Ishikawa (cell line): Measurements from ENCODE around the gene SLC35A2.

ENCODE experiments used
- CEBPB ChIP-seq: IDR thresholded peaks from 2 replicates; pipeline ENCODE4 v1.6.1; 2012
- CREB1 ChIP-seq: IDR thresholded peaks from 2 replicates; pipeline ENCODE4 v1.6.1; 2012; ENCODE audit warnings: low read depth
- EGR1 ChIP-seq: IDR thresholded peaks from 2 replicates; pipeline ENCODE4 v1.6.1; 2012
- EP300 ChIP-seq: IDR thresholded peaks from 2 replicates; pipeline ENCODE4 v1.6.1; 2012; ENCODE audit warnings: borderline replicate concordance
- FOXM1 ChIP-seq: IDR thresholded peaks from 2 replicates; pipeline ENCODE4 v1.6.1; 2012; ENCODE audit warnings: low read depth, borderline replicate concordance
- NFIC ChIP-seq: IDR thresholded peaks from 2 replicates; pipeline ENCODE4 v1.6.1; 2012
- RAD21 ChIP-seq: IDR thresholded peaks from 2 replicates; pipeline ENCODE4 v1.6.1; 2012; ENCODE audit warnings: low read depth
- TAF1 ChIP-seq: IDR thresholded peaks from 2 replicates; pipeline ENCODE4 v1.6.1; 2012; ENCODE audit warnings: low read depth, mild to moderate bottlenecking
- TCF12 ChIP-seq: IDR thresholded peaks from 2 replicates; pipeline ENCODE4 v1.6.1; 2012; ENCODE audit warnings: low read depth
- TEAD4 ChIP-seq: IDR thresholded peaks from 2 replicates; pipeline ENCODE4 v1.6.1; 2012
- YY1 ChIP-seq: IDR thresholded peaks from 2 replicates; pipeline ENCODE4 v1.6.1; 2012; ENCODE audit warnings: low read depth
- ZBTB7A ChIP-seq: IDR thresholded peaks from 2 replicates; pipeline ENCODE4 v1.6.1; 2012; ENCODE audit warnings: low read depth
- TF ChIP-seq, protein P1 (sequence below): IDR thresholded peaks from 2 replicates; pipeline ENCODE4 v1.6.1; 2012
- TF ChIP-seq, protein P2 (sequence below): IDR thresholded peaks from 2 replicates; pipeline ENCODE4 v1.6.1; 2012; ENCODE audit warnings: low read depth, mild to moderate bottlenecking
- TF ChIP-seq, protein P3 (sequence below): IDR thresholded peaks from 2 replicates; pipeline ENCODE4 v1.6.1; 2012

Gene SLC35A2

DNA sequence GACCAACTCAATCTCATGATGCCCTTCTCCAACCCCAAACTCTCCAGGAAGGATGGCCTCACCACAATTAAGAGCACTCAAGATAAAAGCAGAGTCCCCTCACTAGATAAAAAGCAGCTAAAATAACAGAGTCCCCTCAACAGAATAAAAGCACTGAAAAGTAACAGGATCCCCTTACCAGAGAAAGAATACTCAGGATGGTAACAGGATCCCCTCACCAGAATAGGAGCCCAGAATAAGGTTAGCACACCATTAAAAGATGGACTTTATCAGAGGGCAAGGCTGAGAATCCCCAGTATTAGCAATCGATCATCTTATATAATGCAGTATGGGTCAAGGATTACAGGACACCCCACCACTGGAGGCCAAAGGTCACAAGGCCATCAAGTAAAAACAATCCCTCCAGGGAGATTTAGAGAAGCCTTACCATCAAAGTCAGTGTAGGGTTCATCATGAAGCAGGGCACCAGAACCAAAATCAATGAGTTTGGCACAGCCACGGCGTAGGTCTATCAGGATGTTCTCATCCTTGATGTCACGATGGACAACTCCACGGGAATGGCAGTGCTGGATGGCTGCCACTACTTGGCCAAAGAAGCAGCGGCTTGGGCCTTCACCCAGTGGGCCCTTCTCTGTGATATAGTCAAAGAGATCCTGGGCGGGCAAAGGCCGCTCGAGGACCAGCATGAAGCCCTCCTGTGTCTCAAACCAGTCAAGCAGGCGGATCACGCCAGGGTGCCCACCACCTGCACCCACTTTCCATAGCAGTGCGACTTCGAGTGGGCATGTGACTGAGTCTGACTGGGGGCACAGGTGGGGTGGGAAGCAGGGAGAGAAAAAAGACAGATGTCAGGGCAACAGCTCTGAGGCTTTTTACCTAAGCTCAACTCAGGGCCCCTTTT is 3.4 kb upstream of the SLC35A2 start:
- TF ChIP-seq RAD21 (no peak), TCF12 (no peak), EP300 (no peak)

DNA sequence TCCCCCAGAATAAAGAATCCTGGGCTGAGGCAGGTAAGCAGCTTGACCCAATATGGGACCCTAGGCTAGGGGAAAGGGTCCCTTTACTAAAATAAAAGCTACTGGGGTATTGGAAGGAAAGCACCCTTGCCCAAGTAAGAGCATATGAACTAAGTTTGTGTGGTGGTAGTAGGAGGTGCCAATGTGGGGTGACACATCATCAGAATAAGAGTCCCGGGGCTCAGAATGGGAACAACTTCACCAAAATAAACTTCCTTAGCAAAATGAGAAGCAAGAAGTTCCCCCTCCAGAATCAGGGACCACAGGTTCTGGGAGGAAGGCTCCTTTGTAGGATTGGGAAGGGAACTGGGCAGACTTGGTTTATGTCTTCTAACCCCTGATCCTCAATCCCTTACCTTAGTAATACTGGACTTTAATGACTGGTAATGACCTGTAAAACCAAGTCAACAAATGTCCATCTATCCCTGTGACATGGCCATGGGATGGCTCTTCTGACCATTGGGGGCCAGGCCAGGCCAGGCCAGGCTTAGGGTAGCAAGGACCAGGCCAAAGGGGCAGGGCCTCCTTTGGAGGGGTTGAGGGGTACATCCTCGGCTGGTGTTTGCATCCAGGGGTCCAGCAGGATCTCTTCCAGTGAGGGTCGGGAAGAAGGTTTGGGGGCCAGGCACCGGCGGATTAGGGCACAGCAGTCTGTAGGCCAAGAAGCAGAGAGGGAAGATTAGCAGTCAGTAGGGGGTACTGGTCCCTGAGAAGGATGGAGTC is 2.3 kb upstream of the SLC35A2 start:
- TF ChIP-seq CEBPB = no peak
- no peak for TF ChIP-seq NFIC
- TF ChIP-seq TAF1 = no peak
- TF ChIP-seq, protein P1, sequence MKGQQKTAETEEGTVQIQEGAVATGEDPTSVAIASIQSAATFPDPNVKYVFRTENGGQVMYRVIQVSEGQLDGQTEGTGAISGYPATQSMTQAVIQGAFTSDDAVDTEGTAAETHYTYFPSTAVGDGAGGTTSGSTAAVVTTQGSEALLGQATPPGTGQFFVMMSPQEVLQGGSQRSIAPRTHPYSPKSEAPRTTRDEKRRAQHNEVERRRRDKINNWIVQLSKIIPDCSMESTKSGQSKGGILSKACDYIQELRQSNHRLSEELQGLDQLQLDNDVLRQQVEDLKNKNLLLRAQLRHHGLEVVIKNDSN = no peak
- TF ChIP-seq, protein P2, sequence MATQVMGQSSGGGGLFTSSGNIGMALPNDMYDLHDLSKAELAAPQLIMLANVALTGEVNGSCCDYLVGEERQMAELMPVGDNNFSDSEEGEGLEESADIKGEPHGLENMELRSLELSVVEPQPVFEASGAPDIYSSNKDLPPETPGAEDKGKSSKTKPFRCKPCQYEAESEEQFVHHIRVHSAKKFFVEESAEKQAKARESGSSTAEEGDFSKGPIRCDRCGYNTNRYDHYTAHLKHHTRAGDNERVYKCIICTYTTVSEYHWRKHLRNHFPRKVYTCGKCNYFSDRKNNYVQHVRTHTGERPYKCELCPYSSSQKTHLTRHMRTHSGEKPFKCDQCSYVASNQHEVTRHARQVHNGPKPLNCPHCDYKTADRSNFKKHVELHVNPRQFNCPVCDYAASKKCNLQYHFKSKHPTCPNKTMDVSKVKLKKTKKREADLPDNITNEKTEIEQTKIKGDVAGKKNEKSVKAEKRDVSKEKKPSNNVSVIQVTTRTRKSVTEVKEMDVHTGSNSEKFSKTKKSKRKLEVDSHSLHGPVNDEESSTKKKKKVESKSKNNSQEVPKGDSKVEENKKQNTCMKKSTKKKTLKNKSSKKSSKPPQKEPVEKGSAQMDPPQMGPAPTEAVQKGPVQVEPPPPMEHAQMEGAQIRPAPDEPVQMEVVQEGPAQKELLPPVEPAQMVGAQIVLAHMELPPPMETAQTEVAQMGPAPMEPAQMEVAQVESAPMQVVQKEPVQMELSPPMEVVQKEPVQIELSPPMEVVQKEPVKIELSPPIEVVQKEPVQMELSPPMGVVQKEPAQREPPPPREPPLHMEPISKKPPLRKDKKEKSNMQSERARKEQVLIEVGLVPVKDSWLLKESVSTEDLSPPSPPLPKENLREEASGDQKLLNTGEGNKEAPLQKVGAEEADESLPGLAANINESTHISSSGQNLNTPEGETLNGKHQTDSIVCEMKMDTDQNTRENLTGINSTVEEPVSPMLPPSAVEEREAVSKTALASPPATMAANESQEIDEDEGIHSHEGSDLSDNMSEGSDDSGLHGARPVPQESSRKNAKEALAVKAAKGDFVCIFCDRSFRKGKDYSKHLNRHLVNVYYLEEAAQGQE = no peak
- no peak for TF ChIP-seq EP300
- no peak for TF ChIP-seq ZBTB7A
- TF ChIP-seq RAD21 = no peak

DNA sequence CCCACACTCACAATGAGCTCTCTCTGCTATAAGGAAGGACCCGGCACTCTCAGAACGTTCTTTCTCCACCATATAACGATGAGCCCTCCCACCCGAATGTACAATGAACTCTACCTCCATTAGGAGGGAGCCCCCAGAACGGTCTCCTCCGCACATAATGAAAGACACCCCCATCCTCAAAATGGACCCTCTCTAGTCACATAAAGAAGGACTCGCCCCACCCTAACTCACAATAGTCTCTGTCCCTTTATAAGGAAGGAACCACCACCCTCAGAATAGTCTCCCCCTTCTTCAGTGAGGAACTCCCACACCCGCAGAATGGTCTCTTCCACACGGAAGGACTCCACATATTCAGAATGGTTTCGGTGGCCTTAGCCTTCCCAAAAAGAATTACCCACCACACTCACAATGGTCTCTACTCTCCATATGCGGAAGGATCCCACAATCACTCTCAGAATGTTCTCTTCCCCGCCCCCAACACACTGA is 477 bp downstream of the SLC35A2 start:
- TF ChIP-seq, protein P2 = no peak
- TF ChIP-seq FOXM1 (no peak), YY1 (no peak), EP300 (no peak), RAD21 (no peak), CEBPB (no peak), ZBTB7A (no peak), TCF12 (no peak), NFIC (no peak), EGR1 (no peak), TEAD4 (no peak), TAF1 (no peak), CREB1 (no peak)
- TF ChIP-seq, protein P3, sequence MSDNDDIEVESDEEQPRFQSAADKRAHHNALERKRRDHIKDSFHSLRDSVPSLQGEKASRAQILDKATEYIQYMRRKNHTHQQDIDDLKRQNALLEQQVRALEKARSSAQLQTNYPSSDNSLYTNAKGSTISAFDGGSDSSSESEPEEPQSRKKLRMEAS = no peak
- TF ChIP-seq, protein P1 = no peak

DNA sequence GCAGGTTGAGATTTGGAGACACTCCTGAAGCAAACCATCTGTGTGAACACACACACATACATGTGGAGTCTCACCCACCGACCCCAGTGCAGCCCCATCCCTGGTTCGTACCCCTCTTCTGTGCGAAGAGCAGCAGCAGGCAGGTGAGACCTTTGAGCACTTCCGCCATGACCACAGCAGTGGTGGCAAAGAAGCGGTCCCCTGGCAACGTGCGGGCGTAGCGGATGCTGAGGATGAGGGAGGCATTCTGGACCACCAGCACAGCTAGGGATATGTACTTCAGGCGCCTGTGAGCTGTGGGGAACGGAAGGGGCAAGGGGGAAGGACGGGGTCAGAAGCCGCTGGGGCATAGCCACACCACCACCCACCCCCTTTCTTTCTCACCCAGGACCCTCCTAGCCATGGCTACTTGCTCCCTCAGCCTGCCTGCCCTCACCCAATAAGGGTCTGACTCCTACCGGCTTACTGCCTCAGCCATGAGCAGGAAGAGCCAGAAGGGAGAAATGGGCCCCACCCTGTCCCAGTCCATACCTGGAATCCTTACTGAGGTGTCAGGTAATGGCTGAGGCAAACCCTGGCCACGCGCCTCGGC is 1.6 kb downstream of the SLC35A2 start:
- TF ChIP-seq, protein P1 = no peak
- no peak for TF ChIP-seq YY1
- TF ChIP-seq NFIC = no peak
- TF ChIP-seq ZBTB7A = no peak
- TF ChIP-seq CEBPB = no peak
- no peak for TF ChIP-seq EGR1
- no peak for TF ChIP-seq RAD21
- TF ChIP-seq TAF1 = no peak
- TF ChIP-seq TEAD4 = no peak
- TF ChIP-seq EP300 = no peak
- TF ChIP-seq, protein P2 = no peak
- TF ChIP-seq FOXM1 = no peak
- TF ChIP-seq, protein P3 = no peak
- no peak for TF ChIP-seq TCF12
- no peak for TF ChIP-seq CREB1
